Measurements from ENCODE around the gene IGSF21.

Gene IGSF21

DNA sequence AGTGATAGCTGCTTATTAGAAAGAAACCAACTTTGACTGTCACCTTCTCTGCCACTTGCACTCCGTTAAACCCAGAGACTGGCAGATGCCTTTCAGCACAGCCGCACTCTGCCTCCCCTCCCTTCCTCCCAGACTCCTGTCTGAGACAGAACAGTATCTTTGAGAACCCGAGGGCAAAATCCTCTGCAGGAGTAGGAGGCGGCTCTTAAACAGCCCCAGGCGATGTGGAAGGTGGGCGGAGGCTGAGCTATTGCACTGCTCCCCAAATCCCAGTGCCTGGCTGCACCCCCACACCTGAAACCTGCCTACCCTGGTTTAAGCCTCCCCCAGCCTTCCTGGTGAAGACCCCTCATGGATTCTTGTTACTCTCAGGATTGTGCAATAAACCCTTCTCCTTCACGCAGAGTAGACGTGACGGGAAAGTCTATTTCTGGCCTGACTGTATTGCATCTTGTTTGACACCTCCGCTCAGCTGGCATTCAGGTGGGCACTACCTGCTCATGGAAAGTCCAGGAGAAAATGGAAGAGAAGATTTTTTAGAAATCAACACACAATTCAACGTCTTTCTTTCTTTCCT, 34.4 kb upstream of the IGSF21 start:
- FAIRE-seq = no peak
- TF ChIP-seq PAX5 (IDR thresholded peaks at IDR 0.05; ENCODE audit: insufficient read depth, low read length, severe bottlenecking) (no peak), SPI1 (IDR thresholded peaks at IDR 0.05; ENCODE audit: low read depth, low read length) (no peak), POU2F2 (IDR thresholded peaks at IDR 0.05; ENCODE audit: low read depth, low read length) (no peak), POLR2A (IDR thresholded peaks at IDR 0.05; ENCODE audit: low read depth, low read length) (no peak), TAF1 (IDR thresholded peaks at IDR 0.05; ENCODE audit: low read depth, low read length) (no peak), POLR2AphosphoS5 (IDR thresholded peaks at IDR 0.05; ENCODE audit: low read depth, low read length) (no peak)
- no peak for DNase-seq (ENCODE audit: insufficient read length, low spot score)

DNA sequence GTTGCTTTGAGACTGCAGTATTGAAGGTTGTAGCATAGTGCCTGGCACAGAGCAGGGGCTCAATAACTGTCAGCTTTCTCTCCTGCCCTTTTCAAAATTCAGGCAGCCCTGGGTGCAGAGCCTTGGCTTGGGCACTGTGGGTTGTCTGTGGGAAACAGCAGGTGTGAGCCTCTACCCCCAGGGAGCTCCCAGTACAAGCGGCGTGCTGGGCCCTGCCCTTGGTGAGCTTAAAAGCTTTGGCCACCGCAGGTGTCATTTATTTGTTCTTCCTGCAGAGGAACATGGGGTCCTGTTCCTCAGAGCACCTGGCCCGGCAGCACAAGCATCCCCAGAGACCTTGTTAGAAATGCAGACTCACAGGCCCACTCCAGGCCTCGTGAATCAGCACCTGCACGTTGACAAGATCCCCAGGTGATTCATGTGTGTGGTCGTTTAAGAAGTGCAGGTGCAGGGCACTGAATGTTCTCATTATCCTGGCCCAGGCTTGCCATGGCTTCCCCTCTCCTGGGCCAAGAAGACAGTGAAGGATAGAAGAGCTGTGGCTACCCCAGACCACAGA, 29.9 kb upstream of the IGSF21 start:
- TF ChIP-seq TAF1 (IDR thresholded peaks at IDR 0.05; ENCODE audit: low read depth, low read length) (no peak), POLR2AphosphoS5 (IDR thresholded peaks at IDR 0.05; ENCODE audit: low read depth, low read length) (no peak), POU2F2 (IDR thresholded peaks at IDR 0.05; ENCODE audit: low read depth, low read length) (no peak), POLR2A (IDR thresholded peaks at IDR 0.05; ENCODE audit: low read depth, low read length) (no peak), PAX5 (IDR thresholded peaks at IDR 0.05; ENCODE audit: insufficient read depth, low read length, severe bottlenecking) (no peak), SPI1 (IDR thresholded peaks at IDR 0.05; ENCODE audit: low read depth, low read length) (no peak)
- FAIRE-seq = no peak

DNA sequence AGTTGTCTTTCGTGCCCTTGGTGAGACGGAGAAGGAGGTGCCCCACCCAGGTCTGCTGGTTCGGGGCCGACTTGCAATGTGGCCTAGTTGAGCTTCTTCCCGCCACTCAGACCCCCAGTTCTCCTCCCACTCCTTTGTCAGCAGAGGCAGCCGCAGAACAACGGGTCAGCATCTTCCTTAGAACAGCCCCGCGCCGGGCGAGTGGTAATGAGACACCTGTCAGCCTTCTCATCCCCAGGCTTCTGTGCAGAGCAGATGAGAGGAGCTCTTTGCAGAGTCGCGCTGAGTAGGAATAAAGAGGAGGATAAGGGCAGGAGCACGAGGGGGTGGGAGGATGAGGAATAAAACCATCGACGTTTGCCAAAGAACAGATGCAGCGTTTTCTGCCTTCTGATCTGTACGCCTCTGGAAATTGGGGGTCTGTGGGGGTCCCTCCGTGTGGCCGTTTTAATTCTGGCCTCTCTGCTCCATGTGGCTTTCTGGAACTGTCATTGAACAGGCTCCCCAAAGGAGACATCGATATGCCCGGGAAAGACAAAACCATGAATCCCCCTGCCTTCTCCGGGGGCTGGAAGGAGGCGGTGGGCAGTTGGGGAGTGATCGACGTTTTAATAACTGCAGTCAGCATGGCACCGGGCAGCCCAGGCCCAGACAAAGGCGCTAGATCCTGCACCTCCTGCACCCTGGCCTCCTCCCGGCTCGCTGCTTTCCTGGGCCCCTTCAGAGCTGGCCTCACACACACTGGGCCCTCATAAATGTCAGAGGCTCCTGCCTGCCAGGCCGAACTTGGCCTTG, 27.5 kb upstream of the IGSF21 start:
- DNase-seq (ENCODE audit: insufficient read length, low spot score) (no peak), FAIRE-seq (no peak)
- TF ChIP-seq POU2F2 (IDR thresholded peaks at IDR 0.05; ENCODE audit: low read depth, low read length) (no peak), POLR2A (IDR thresholded peaks at IDR 0.05; ENCODE audit: low read depth, low read length) (no peak), PAX5 (IDR thresholded peaks at IDR 0.05; ENCODE audit: insufficient read depth, low read length, severe bottlenecking) (no peak), POLR2AphosphoS5 (IDR thresholded peaks at IDR 0.05; ENCODE audit: low read depth, low read length) (no peak), TAF1 (IDR thresholded peaks at IDR 0.05; ENCODE audit: low read depth, low read length) (no peak), SPI1 (IDR thresholded peaks at IDR 0.05; ENCODE audit: low read depth, low read length) (no peak)

More for the DNA sequence above, 29.9 kb upstream of the IGSF21 start:
- DNase-seq (ENCODE audit: insufficient read length, low spot score) = no peak

DNA sequence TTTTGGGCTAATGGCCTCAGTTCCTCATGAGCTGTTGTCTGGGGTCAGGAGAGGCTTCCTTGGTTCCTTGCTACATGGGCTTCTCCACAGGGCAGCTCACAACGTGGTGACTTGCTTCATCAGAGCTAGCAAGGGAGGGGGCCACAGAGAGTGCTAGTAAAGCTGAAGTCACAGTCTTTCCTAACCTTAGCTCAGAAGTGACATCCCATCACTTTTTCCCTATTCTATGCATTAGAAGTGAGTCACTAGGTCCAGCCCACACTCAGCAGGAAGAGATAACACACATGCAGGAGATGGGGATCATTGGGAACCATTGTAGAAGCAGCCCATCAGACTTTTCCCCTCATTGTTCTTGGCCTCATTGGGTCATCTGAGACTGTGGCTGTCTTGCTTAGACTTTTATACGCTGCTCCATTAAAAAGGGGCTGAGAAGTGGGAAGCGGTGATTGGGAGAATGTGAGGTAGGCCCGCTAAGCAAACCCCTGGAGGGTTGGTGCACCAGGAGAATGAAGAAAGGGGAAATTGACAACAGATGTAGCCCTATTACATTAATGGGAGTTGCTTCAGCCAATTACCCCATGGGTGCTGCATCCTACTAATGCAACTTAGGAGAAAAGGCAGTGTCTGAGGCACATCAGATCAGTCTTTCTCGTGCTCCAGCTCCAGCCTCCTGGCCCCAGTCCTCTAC, 22.1 kb upstream of the IGSF21 start:
- TF ChIP-seq POU2F2 (IDR thresholded peaks at IDR 0.05; ENCODE audit: low read depth, low read length) (no peak), TAF1 (IDR thresholded peaks at IDR 0.05; ENCODE audit: low read depth, low read length) (no peak), POLR2AphosphoS5 (IDR thresholded peaks at IDR 0.05; ENCODE audit: low read depth, low read length) (no peak)
- FAIRE-seq (no peak), DNase-seq (ENCODE audit: insufficient read length, low spot score) (no peak)

DNA sequence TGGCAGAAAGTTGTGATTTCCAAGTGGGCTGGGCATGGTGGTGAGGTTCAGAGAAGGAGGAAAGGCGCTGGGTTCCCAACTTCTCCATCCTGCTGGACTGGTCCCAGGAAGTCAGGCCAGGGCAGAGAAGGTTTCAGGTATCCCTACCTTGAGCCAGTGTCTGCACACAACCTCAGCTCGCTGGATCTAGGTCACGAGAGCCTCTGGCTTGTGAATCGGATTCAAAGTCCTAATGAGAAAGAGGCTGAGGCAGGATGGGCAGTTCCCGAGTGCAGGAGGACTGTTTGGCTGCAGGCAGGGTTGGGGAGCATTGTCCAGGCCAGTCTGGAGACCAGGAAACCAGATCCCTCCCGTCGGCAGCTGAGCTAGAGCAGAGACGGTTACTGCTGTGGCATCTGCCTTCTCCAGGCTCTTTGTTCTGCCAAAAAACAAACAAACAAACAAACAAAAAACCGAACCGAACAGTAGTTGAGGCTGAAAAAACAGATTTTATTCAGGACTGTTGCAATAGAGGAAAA, 19.5 kb upstream of the IGSF21 start:
- DNase-seq (ENCODE audit: insufficient read length, low spot score) = no peak
- FAIRE-seq = no peak

DNA sequence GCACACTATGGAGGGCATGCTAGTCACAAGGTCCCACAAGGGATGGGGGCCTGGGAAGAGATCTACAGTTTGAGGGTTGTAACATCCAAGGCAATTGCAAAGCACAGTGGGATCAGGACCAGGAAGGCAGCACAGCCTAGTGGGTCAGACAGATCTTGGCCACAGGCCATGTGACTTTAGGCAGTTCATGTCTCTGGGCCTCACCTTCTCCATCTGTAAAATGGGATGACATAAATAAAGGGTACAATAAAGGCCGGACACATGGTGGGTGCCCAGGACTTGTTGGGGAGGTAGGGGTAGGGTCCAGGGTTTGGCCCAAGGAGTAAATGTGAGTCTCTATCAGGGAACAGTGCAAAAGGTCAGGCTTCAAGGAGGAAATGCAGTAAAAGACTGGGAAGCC, 18.1 kb upstream of the IGSF21 start:
- TF ChIP-seq POLR2AphosphoS5 (IDR thresholded peaks at IDR 0.05; ENCODE audit: low read depth, low read length) (no peak), TAF1 (IDR thresholded peaks at IDR 0.05; ENCODE audit: low read depth, low read length) (no peak), POLR2A (IDR thresholded peaks at IDR 0.05; ENCODE audit: low read depth, low read length) (no peak), SPI1 (IDR thresholded peaks at IDR 0.05; ENCODE audit: low read depth, low read length) (no peak), PAX5 (IDR thresholded peaks at IDR 0.05; ENCODE audit: insufficient read depth, low read length, severe bottlenecking) (no peak), POU2F2 (IDR thresholded peaks at IDR 0.05; ENCODE audit: low read depth, low read length) (no peak)
- DNase-seq (ENCODE audit: insufficient read length, low spot score) (no peak), FAIRE-seq (no peak)

More for the DNA sequence above, 19.5 kb upstream of the IGSF21 start:
- no peak for TF ChIP-seq TAF1 (IDR thresholded peaks at IDR 0.05; ENCODE audit: low read depth, low read length)
- no peak for TF ChIP-seq POU2F2 (IDR thresholded peaks at IDR 0.05; ENCODE audit: low read depth, low read length)
- TF ChIP-seq POLR2A (IDR thresholded peaks at IDR 0.05; ENCODE audit: low read depth, low read length) = no peak
- TF ChIP-seq POLR2AphosphoS5 (IDR thresholded peaks at IDR 0.05; ENCODE audit: low read depth, low read length) = no peak
- TF ChIP-seq SPI1 (IDR thresholded peaks at IDR 0.05; ENCODE audit: low read depth, low read length) = no peak
- TF ChIP-seq PAX5 (IDR thresholded peaks at IDR 0.05; ENCODE audit: insufficient read depth, low read length, severe bottlenecking) = no peak

DNA sequence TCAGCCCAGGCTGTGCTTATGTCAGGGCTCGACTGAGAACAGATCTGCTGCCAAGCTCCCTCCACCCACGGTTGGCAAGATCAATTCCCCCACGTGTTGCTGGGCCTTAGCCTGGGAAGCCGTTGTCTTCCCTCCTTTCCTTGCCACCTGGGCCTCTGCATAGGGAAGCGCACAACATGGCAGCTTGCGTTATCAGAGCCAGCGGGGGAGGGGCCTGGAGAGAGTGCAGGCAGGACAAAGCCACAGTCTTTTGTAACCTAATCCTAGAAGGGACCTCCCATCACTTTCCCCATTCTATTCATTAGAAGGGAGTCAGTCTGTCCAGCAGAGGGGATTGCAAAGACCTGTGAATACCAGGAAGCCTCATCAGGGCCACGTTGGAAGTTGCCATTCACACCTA, 17.0 kb upstream of the IGSF21 start:
- TF ChIP-seq PAX5 (IDR thresholded peaks at IDR 0.05; ENCODE audit: insufficient read depth, low read length, severe bottlenecking) = no peak
- no peak for TF ChIP-seq POU2F2 (IDR thresholded peaks at IDR 0.05; ENCODE audit: low read depth, low read length)
- TF ChIP-seq POLR2AphosphoS5 (IDR thresholded peaks at IDR 0.05; ENCODE audit: low read depth, low read length) = no peak
- TF ChIP-seq SPI1 (IDR thresholded peaks at IDR 0.05; ENCODE audit: low read depth, low read length) = no peak
- FAIRE-seq (no peak), DNase-seq (ENCODE audit: insufficient read length, low spot score) (no peak)

DNA sequence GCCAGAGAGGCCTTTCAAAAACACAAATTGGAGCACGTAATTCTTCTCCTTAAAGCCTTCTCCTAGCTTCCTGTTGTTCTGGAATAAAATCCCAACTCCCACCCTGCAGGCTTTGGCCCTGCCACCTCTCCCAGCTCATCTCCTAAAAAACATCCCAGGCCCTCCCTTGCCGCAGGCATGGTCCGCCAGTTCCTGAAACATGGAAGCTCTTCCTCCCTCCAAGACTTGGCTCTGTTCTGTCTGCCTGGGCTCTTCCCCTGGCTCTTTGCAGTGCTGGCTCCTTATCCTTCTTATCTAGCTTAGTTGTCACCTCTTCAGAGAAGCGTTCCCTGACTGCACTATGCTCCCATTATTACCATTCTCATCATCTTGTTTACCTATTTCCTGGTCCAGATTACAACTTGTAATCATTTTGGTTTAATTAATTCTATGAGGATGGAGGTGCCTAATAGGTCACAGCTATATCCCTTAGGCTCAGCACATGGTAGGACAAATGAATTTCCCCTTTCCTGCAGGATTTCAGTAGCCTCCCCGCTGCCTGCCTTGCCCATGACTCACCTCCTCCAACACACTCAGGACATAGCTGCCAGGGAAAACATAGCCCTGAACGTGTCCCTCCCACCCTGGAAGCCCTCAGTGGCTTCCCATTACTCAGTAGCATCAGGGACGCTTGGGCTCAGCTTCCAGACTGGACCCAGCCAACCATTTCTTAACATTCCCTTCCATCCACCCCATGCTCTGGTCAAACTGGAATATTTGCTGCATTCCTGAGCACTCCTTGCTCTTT, 15.7 kb upstream of the IGSF21 start:
- DNase-seq (ENCODE audit: insufficient read length, low spot score) = no peak
- TF ChIP-seq PAX5 (IDR thresholded peaks at IDR 0.05; ENCODE audit: insufficient read depth, low read length, severe bottlenecking) (no peak), POLR2A (IDR thresholded peaks at IDR 0.05; ENCODE audit: low read depth, low read length) (no peak)
- FAIRE-seq = no peak

DNA sequence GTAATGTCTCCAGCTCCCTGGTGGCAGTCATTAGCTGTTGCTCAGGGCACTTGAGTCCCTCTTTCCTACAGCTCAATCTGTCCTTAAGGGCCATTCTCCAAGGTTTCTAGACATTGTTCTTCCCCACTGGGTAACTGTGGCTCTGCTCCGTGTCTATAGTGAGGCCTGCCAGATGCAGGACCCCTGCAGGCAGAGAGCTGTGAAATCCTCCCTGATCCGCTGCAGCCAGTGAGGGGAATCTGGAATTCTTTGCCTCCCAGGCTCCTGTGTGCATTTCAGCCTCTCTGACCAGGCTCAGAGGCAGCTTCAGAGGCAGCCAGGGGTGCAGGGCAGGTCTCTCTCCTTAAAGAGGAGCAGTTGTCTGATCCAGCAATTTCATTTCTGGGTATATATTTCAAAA, 14.4 kb upstream of the IGSF21 start:
- no peak for FAIRE-seq

More for the DNA sequence above, 14.4 kb upstream of the IGSF21 start:
- no peak for DNase-seq (ENCODE audit: insufficient read length, low spot score)
- TF ChIP-seq SPI1 (IDR thresholded peaks at IDR 0.05; ENCODE audit: low read depth, low read length) = no peak
- no peak for TF ChIP-seq TAF1 (IDR thresholded peaks at IDR 0.05; ENCODE audit: low read depth, low read length)
- no peak for TF ChIP-seq POLR2A (IDR thresholded peaks at IDR 0.05; ENCODE audit: low read depth, low read length)
- TF ChIP-seq POLR2AphosphoS5 (IDR thresholded peaks at IDR 0.05; ENCODE audit: low read depth, low read length) = no peak
- TF ChIP-seq POU2F2 (IDR thresholded peaks at IDR 0.05; ENCODE audit: low read depth, low read length) = no peak

Data from GM12891 (cell line).